ENCODE measurements around the gene SPO11. TPM values are rescaled to one million over a fixed set of nuclear protein-coding genes. Genes with fewer than 3 reads are reported as not detected.

SPO11 gene
- total RNA-seq, 1 experiment from 2014 or later: not detected

DNA sequence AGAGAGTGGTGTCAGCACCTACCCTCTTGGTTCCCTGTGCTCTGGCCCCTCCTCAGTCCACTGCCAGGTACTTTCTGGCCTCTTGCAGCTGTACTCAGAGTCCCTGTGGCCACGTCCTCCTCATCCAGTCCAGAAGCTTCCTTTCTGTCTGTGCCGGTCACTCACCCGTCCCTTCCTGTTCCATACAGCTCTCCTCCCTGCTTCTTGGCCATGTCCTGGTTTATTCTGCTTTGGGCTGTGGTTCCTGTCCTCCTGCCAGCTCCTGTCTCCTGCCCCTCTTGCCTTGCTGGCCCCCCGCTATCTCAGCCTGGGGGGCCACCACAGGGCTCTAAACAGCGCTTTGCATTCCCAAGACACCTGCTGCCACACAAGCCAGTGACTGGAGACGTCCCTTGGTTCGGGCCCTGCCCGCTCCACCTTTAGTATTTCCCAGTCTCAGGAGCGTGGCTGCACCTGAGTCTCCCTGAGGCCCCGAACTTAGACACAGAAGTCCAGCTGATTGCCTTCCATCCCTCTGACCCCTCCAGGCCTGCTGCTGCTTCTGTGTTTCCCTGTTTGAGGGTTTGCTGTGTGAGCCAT is 46.1 kb downstream of the SPO11 start:
- no peak for DNase-seq (ENCODE audit: low read depth)

DNA sequence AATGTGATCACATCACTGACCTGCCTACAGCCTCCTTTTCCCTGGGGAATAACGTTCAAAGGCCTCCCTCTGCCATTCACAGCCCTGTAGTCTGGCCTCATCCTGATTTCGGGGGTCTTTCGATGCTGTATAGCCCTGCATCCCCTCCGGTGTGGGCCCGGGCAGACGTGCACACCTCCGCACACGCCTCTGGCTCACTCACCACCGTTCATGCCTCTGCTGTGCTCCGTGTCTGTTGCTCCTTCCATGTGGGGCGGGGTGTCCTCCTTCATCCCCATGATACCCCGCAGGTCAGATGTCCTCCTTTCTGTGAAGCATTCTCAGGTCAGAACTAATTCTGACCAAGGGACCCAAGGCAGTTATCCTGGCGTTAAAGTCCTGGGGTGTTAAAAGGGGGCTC is 47.7 kb downstream of the SPO11 start:
- no peak for DNase-seq (ENCODE audit: low read depth)

- DNase-seq (ENCODE audit: low read depth): no peak
Measured at GRCh38 chr20:57378107-57378506, 48.5 kb downstream of the SPO11 start.

GRCh38 chr20:57378646-57379262 is 49.2 kb downstream of the SPO11 start:
- DNase-seq (ENCODE audit: low read depth): no peak

DNA sequence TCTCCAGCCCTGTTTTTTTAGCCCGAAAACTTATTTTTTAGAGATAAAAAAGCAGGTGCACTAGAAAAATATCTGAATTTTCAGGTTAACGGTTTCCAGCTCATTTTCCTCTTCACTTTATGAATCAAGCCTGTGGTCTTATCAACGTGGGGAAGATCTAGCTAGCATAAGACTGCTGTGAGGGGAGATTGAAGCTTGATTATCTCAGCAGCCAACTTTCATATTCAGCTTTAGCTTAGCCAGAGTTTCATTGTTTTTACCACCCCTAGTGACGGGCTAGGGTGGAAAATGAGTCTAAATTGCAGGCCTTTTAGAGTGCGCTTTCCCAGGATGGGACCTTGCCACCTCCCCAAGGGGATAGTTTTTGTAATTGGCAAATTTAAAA is 49.7 kb downstream of the SPO11 start:
- DNase-seq (ENCODE audit: low read depth): no peak

GRCh38 chr20:57380081-57380750 is 50.6 kb downstream of the SPO11 start:
- no peak for DNase-seq (ENCODE audit: low read depth)

DNA sequence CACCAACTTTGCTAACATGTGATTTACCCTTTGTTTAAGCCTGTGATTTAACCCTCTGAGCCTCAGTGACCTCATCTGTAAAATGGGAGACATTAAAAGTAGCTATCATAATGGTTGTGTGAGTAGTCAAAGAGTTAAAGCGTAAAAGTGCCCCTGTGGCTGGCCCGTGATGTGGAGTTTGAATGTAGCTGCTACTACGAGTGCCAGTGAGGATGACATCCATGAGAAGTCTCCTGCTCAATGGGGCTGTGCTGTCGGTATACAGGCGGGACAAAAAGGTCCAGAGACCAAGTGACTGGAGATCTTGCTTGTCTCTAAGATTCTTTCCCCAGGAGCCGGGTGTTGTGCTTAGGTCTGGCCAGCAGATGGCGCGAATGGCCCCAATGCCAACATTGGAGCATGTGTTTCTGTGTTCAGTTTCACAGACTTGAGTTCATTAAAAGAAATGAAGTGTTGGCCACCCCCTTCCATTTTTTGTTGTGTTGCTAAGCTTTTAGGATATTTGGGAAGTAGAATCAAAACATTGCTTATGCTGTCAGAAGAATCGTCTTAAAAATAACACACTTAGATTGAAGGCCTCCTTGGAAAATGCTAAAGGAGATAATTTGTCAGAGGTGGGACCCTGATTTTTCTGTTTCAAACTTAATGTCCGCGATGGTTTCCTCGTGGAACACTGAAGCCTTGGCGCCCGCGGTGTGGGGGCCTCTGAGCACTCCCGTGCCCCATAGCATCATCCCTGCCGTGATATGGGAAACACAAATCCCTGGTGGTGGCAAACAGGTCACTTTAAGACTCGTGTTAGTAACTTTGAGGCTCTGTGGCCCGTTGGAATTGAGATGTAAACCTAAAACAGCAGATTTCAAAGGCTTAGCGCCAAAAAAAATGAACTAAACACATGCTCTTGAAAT is 52.2 kb downstream of the SPO11 start:
- DNase-seq (ENCODE audit: low read depth): peak; percentile 57

- no peak for DNase-seq (ENCODE audit: low read depth)
Measured at GRCh38 chr20:57382516-57382915, 52.9 kb downstream of the SPO11 start.

- no peak for DNase-seq (ENCODE audit: low read depth)
Measured at GRCh38 chr20:57383447-57384347, 54.1 kb downstream of the SPO11 start.

DNA sequence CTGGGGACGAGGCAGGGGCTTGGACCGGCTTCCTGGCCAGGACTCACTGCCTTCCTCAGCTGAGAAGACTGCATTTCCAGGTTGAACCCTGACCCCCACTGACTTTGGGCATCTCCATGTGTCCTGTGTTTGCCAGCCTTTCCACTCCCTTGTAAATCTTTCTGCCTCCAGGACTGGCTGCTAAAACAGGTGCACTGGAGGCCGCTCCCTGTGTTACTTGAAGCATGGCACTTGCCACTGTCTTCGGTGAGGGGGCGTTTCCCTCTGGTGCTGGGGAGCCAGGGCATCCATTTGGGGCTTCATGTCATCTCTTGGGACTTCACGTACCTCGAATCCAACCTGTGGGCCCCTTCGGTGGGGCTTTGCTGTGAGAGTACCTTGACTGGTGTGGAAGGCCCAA is 54.9 kb downstream of the SPO11 start:
- DNase-seq (ENCODE audit: low read depth): no peak

- no peak for DNase-seq (ENCODE audit: low read depth)
Measured at GRCh38 chr20:57384953-57385761, 55.6 kb downstream of the SPO11 start.

GRCh38 chr20:57385940-57386339 is 56.3 kb downstream of the SPO11 start:
- DNase-seq (ENCODE audit: low read depth): no peak

DNA sequence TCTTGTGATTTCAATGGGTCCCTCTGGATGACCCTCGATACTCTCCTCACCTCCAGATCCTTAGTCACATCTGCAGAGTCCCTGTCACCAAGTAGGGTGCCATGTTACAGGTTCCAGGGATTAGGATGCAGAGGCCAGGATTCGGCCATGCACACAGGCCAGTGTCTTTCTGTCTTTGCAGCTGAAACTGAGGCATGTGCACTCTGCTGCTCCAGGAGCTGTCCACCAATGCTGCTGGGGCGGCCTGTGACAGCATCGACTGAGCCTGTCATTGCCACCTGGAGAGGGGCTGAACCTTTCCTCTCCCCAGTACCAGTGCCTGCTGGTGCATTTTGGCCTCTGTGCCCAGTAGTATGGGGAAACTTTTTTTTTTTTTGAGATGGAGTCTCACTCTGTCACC is 57.2 kb downstream of the SPO11 start:
- DNase-seq (ENCODE audit: low read depth): no peak

DNA sequence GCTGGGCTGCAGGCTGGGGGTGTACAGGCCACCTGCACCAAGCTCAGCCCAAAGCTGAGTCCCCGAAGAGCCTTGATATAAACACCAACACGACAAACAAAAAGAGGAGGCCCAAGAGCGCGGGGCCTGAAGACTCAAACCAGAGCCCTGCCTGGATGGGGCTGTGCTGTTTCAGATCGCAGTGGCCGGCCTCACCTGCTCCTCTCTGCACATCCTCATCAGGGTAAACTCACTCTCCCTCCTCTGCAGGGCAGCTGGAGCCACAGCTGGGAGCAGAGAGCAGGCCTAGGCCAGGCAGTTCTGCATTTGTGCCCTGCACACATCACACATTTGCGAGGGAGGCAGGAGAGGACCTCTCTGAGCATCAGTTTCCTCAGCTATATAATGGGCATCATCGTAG is 57.9 kb downstream of the SPO11 start:
- no peak for DNase-seq (ENCODE audit: low read depth)

- DNase-seq (ENCODE audit: low read depth): no peak
Measured at GRCh38 chr20:57387945-57388371, 58.4 kb downstream of the SPO11 start.

DNA sequence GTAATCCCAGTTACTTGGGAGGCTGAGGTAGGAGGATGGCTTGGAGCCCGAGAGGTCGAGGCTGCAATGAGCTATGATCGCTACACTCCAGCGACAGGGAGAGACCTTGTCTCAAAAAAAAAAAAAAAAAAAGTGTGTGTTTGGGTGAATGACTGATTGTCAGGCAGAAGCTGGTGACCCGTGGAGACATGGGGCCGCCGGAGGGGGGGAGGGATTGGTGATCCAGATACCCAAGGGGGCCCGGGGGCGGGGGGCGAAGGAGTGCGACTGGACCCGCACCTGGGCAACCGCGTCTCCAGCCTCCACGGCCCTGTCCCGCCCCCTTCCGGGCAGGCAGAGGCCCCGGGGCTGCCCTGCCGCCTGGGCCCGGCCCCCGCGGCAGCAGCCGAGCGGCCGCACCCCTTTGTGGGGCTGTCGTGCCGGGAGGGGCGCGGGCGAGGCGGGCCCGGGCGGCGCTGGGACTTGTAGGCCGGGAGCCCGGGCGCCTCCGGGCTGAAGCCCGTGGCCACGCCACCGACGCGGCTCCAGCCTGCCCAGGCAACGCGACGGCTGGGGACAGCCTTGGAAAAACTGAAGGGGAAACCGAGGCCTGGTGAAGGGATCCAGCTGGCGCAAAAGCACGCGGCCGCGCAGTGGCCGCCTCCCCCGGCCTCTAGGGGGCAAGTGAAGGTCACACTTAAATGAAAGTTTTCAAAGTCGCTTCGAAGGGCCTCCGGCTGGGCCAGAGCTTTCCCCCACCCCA is 59.5 kb downstream of the SPO11 start:
- DNase-seq (ENCODE audit: low read depth): peak; percentile 22

DNA sequence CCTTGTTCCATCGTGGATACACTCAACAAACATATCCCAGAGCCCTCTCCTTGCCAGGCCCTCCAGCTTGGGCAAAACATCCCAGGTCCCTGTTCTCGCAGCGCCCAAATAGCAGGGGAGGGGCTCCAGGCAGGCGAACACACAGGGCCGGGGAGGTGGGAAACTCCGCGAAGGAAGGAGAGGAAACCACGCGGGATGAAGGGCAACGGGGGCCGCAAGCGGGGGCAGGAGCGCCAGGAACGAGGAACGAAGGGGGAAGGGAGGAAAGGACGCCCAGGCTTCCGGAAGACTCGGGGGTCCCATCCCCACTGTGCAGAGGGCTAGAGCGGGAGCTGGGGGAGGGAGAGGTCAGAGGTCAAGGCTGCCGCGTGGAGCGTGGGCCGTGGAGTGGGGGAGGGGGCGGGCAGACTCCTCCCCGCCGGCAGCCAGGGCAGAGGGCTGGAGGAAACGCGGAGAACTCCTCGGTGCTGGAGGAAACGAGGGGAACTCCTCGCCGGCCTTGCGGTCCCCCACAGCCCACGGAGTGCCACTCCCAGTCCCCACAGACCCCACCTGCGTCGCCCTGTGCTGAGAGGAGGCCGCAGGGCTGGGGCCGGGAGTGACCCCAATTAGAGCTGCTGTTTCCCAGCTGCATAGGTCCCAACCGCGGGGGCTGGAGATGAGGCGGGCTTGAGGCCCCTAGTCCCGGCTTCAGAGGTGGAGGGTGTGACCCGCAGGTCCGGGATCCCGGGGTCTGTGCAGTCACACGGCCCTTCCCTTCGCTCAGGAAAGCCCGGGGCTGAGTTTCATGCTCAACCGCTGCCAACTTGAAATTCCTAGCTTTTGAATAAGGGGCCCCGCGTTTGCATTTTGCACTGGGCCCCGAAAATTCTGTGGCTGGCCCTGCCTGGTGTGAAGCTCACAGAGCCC is 60.3 kb downstream of the SPO11 start:
- DNase-seq (ENCODE audit: low read depth): no peak
